Measurements from ENCODE around the gene C2orf92. TPM values are rescaled to one million over a fixed set of nuclear protein-coding genes. Genes with fewer than 3 reads are reported as not detected.

The C2orf92 gene
- total RNA-seq, 2 experiments from 2014 or later, result 6.1 to 7.3 TPM

- DNase-seq, result no peak
- peaks cover 33% of the 10 kb centered on the region for H3K36me3 Mint-ChIP-seq
- H3K27ac Mint-ChIP-seq, result no peak overlapping the region
These were observed 13.3 kb upstream of the C2orf92 start for GRCh38 chr2:97656129-97656755.

GRCh38 chr2:97656905-97657587 is 12.5 kb upstream of the C2orf92 start:
- H3K27me3 Mint-ChIP-seq, result no peaks in the 10 kb centered on the region
- no peak for DNase-seq
- peaks cover 40% of the 10 kb centered on the region for H3K36me3 Mint-ChIP-seq
- no peak overlapping the region for H3K4me3 Mint-ChIP-seq
- peaks cover 13% of the 10 kb centered on the region for H3K4me1 Mint-ChIP-seq
- no peak overlapping the region for H3K27ac Mint-ChIP-seq
- H3K9me3 Mint-ChIP-seq, result no peaks in the 10 kb centered on the region

More at GRCh38 chr2:97656129-97656755, 13.3 kb upstream of the C2orf92 start:
- peaks cover 5% of the 10 kb centered on the region for H3K4me1 Mint-ChIP-seq
- no peaks in the 10 kb centered on the region for H3K9me3 Mint-ChIP-seq
- no peaks in the 10 kb centered on the region for H3K27me3 Mint-ChIP-seq
- H3K4me3 Mint-ChIP-seq, result no peak overlapping the region

- H3K9me3 Mint-ChIP-seq, result no peaks in the 10 kb centered on the region
- H3K4me1 Mint-ChIP-seq, result peaks cover 15% of the 10 kb centered on the region
- H3K27me3 Mint-ChIP-seq, result no peaks in the 10 kb centered on the region
- peaks cover 45% of the 10 kb centered on the region for H3K36me3 Mint-ChIP-seq
- H3K4me3 Mint-ChIP-seq, result no peak overlapping the region
- no peak overlapping the region for H3K27ac Mint-ChIP-seq
- no peak for DNase-seq
These were observed 11.4 kb upstream of the C2orf92 start for GRCh38 chr2:97657986-97658690.

- H3K9me3 Mint-ChIP-seq, result no peaks in the 10 kb centered on the region
- H3K36me3 Mint-ChIP-seq, result peaks cover 40% of the 10 kb centered on the region
- no peak overlapping the region for H3K4me3 Mint-ChIP-seq
- peaks cover 15% of the 10 kb centered on the region for H3K4me1 Mint-ChIP-seq
- DNase-seq, result no peak
- H3K27ac Mint-ChIP-seq, result no peak overlapping the region
- no peaks in the 10 kb centered on the region for H3K27me3 Mint-ChIP-seq
These were observed 10.8 kb upstream of the C2orf92 start for GRCh38 chr2:97658691-97659157.

- no peaks in the 10 kb centered on the region for H3K27me3 Mint-ChIP-seq
- peaks cover 15% of the 10 kb centered on the region for H3K4me1 Mint-ChIP-seq
- no peaks in the 10 kb centered on the region for H3K9me3 Mint-ChIP-seq
- peak overlapping the region; percentile 54 for H3K27ac Mint-ChIP-seq
- peaks cover 34% of the 10 kb centered on the region for H3K36me3 Mint-ChIP-seq
- no peak for DNase-seq
- no peak overlapping the region for H3K4me3 Mint-ChIP-seq
These were observed 10.1 kb upstream of the C2orf92 start for GRCh38 chr2:97659256-97660043.

- Mint-ChIP-seq H3K4me1 (peaks cover 16% of the 10 kb centered on the region), H3K36me3 (peaks cover 28% of the 10 kb centered on the region), H3K27me3 (no peaks in the 10 kb centered on the region), H3K9me3 (no peaks in the 10 kb centered on the region), H3K27ac (peak overlapping the region; percentile 54), H3K4me3 (no peak overlapping the region)
- DNase-seq, result no peak
These were observed 9.3 kb upstream of the C2orf92 start for GRCh38 chr2:97660044-97660774.

GRCh38 chr2:97660775-97661389 is 8.6 kb upstream of the C2orf92 start:
- H3K27ac Mint-ChIP-seq, result peak overlapping the region; percentile 98
- peaks cover 28% of the 10 kb centered on the region for H3K36me3 Mint-ChIP-seq
- no peak overlapping the region for H3K4me3 Mint-ChIP-seq
- peaks cover 16% of the 10 kb centered on the region for H3K4me1 Mint-ChIP-seq
- H3K27me3 Mint-ChIP-seq, result no peaks in the 10 kb centered on the region
- DNase-seq, result no peak
- H3K9me3 Mint-ChIP-seq, result no peaks in the 10 kb centered on the region

GRCh38 chr2:97661927-97662326 is 7.6 kb upstream of the C2orf92 start:
- H3K36me3 Mint-ChIP-seq, result peaks cover 27% of the 10 kb centered on the region
- H3K4me1 Mint-ChIP-seq, result peaks cover 18% of the 10 kb centered on the region
- peak overlapping the region; percentile 98 for H3K27ac Mint-ChIP-seq
- H3K9me3 Mint-ChIP-seq, result no peaks in the 10 kb centered on the region
- H3K4me3 Mint-ChIP-seq, result peak overlapping the region; percentile 90
- no peaks in the 10 kb centered on the region for H3K27me3 Mint-ChIP-seq
- no peak for DNase-seq

GRCh38 chr2:97662386-97662894 is 7.1 kb upstream of the C2orf92 start:
- Mint-ChIP-seq H3K27me3 (no peaks in the 10 kb centered on the region), H3K9me3 (no peaks in the 10 kb centered on the region), H3K4me3 (peak overlapping the region; percentile 90), H3K4me1 (peaks cover 18% of the 10 kb centered on the region), H3K36me3 (peaks cover 23% of the 10 kb centered on the region), H3K27ac (peak overlapping the region; percentile 98)
- DNase-seq, result no peak

GRCh38 chr2:97662895-97663625 is 6.5 kb upstream of the C2orf92 start:
- H3K9me3 Mint-ChIP-seq, result no peaks in the 10 kb centered on the region
- peaks cover 18% of the 10 kb centered on the region for H3K4me1 Mint-ChIP-seq
- H3K27ac Mint-ChIP-seq, result peak overlapping the region; percentile 98
- no peaks in the 10 kb centered on the region for H3K27me3 Mint-ChIP-seq
- peak overlapping the region; percentile 90 for H3K4me3 Mint-ChIP-seq
- peaks cover 25% of the 10 kb centered on the region for H3K36me3 Mint-ChIP-seq
- DNase-seq, result peak; percentile 87

- no peak for DNase-seq
- peaks cover 18% of the 10 kb centered on the region for H3K4me1 Mint-ChIP-seq
- H3K27ac Mint-ChIP-seq, result peak overlapping the region; percentile 98
- H3K4me3 Mint-ChIP-seq, result peak overlapping the region; percentile 90
- peaks cover 20% of the 10 kb centered on the region for H3K36me3 Mint-ChIP-seq
- no peaks in the 10 kb centered on the region for H3K9me3 Mint-ChIP-seq
- no peaks in the 10 kb centered on the region for H3K27me3 Mint-ChIP-seq
These were observed 5.9 kb upstream of the C2orf92 start for GRCh38 chr2:97663626-97663961.

- Mint-ChIP-seq H3K27ac (peak within 1 kb of the TSS; percentile 98), H3K27me3 (no peaks in the 10 kb centered on the region), H3K36me3 (peaks cover 20% of the 10 kb centered on the region), H3K9me3 (no peaks in the 10 kb centered on the region), H3K4me1 (peaks cover 18% of the 10 kb centered on the region), H3K4me3 (peak within 1 kb of the TSS; percentile 90)
- peak; percentile 99 for DNase-seq
These were observed 5.4 kb upstream of the C2orf92 start, which contains the start of gene ACTR1B for GRCh38 chr2:97663962-97664635. Gene ACTR1B, minus strand, starts transcription at chr2:97664044. Its CDS starts 154 bp downstream, at chr2:97663890.

- Mint-ChIP-seq H3K27ac (peak overlapping the region; percentile 92), H3K9me3 (no peaks in the 10 kb centered on the region), H3K27me3 (no peaks in the 10 kb centered on the region), H3K36me3 (peaks cover 20% of the 10 kb centered on the region), H3K4me3 (peak overlapping the region; percentile 79), H3K4me1 (peaks cover 18% of the 10 kb centered on the region)
- DNase-seq, result no peak
These were observed 4.9 kb upstream of the C2orf92 start for GRCh38 chr2:97664636-97664970.
